Measurements from ENCODE around the gene ADAMTS1.

DNA sequence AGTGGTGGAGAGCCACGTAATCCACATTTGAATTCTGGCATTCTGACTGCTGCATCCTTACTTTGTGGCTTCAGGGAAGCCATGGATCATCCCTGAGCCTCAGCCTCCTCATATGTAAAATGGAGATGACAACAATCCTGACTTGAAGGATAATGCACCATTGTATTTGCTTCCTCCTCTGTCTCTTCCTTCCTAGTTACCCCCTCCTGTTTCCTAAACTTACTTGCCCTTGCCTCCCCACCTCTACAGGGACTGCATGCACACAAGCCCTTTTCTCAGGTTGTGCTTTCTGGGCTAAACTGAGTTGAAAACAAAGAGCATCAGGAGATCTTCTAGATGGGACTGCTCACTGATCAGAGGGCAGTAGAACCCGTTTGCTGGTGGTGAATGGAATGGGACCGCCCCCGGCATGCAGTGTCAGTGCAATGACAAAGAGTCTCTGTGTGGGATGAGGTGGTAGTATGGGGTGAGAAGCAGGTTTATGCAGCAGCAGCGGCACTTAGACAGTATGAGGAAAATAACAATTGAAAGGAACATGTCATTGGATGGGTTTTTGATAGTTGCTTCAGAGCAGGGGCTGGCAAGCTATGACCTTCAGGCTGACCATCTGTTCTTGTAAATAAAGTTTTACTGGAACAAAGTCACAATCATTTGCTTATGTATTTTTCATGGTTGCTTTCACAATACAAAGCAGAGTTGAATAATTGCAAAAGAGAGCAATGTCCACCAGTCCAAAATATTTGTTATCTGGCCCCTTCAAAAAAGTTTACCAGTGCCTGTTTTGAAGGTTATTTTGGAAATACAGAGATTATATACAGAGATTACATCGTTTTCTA, 6.1 kb upstream of the ADAMTS1 start:
- TF ChIP-seq EZH2phosphoT487 (IDR thresholded peaks at IDR 0.05; ENCODE audit: insufficient read depth, low read depth): no peak
- TF ChIP-seq EZH2 (IDR thresholded peaks at IDR 0.05; ENCODE audit: insufficient read depth, poor library complexity, severe bottlenecking): no peak
